B cell (primary cell): ENCODE data around the gene LRRC31.

Source experiments
- CTCF ChIP-seq: fragments of 200-600 bp; IDR thresholded peaks from one replicate; pipeline ENCODE4 v1.8.0; 2022; ENCODE audit warnings: antibody characterized with exemption, mild to moderate bottlenecking
- EZH2 ChIP-seq: IDR thresholded peaks from 2 replicates; pipeline ENCODE4 v1.6.1; 2012; ENCODE audit warnings: borderline replicate concordance, low read depth, mild to moderate bottlenecking, moderate library complexity, low read length; ENCODE audit not compliant: insufficient read depth, poor library complexity, severe bottlenecking

- no peak for TF ChIP-seq CTCF
- no peak for TF ChIP-seq EZH2
Observed at GRCh38 chr3:169847896-169848295, 21.8 kb downstream of the LRRC31 start.
